Ovary (tissue), 3 donors: Measurements from ENCODE around the gene KIRREL1.

Experiments used
- POLR2A ChIP-seq: fragments of 450-650 bp; IDR thresholded peaks from one replicate; pipeline ENCODE4 v1.6.1; 2017; ENCODE audit warnings: antibody characterized with exemption, mild to moderate bottlenecking, moderate library complexity
- TF ChIP-seq, protein P1 (sequence below), 3 donors: fragments of 450-650 bp in 2 of 3; fragments of 200-600 bp in 1 of 3; IDR thresholded peaks; one replicate each; pipeline versions ENCODE4 v1.5.1 to v1.8.0; 2016 to 2022; ENCODE audit warnings: antibody characterized with exemption in 3 of 3, mild to moderate bottlenecking in 1 of 3
- donor health status: DM: no; HTN: no; CAD: no.

DNA sequence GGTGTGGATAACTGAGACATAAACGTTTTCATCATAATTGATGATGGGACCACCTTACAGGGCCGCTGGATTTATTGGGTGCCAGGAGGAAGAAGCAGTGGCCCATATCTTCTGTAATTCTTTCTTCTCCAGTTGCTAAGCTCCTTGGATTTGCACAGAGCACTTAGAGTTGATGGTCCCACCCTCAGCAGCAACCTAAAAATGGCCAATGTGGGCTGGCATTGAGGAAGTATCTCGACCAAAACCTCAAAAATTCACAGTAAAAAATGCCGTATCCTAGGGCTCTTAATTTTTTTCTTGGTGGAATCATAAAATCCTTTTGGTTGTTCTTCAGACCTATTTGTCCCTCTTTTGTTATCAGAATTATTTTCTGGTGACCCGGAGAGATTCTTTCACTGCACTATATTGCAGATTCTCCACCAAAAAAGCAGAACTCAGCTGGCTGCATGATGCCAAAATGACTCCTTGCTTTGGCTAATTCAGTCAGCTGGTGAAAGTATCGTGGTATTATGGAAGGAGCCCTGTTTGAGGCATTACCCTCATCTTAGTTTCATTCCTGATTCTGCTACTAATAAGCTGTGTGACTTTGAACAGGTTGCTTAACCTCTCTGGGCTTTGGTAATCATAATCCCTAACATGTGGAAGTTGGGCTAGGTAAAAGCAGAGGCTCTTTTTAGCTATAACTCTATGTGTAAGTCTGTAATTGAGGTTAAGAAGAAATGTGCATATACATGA, 27.6 kb downstream of the KIRREL1 start:
- TF ChIP-seq, protein P1, sequence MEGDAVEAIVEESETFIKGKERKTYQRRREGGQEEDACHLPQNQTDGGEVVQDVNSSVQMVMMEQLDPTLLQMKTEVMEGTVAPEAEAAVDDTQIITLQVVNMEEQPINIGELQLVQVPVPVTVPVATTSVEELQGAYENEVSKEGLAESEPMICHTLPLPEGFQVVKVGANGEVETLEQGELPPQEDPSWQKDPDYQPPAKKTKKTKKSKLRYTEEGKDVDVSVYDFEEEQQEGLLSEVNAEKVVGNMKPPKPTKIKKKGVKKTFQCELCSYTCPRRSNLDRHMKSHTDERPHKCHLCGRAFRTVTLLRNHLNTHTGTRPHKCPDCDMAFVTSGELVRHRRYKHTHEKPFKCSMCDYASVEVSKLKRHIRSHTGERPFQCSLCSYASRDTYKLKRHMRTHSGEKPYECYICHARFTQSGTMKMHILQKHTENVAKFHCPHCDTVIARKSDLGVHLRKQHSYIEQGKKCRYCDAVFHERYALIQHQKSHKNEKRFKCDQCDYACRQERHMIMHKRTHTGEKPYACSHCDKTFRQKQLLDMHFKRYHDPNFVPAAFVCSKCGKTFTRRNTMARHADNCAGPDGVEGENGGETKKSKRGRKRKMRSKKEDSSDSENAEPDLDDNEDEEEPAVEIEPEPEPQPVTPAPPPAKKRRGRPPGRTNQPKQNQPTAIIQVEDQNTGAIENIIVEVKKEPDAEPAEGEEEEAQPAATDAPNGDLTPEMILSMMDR (IDR thresholded peaks at IDR 0.05) = no peak
- no peak for TF ChIP-seq POLR2A
